ENCODE data around the gene SAMD10. TPM values are rescaled to one million over a fixed set of nuclear protein-coding genes. Genes with fewer than 3 reads are reported as not detected.

SAMD10 gene
- total RNA-seq, 4 donors from 2014 or later: 5.1 to 15.9 (median 6.8) TPM

- H3K4me3 ChIP-seq: no peak overlapping the region
- H3K27ac ChIP-seq: peak overlapping the region in 3 of 4 donors; percentile 7 to 96 (median 90)
- peaks cover 31 to 76% (median 40%) of the 10 kb centered on the region in 3 donors for H3K4me1 ChIP-seq
- peaks cover 29 to 67% (median 43%) of the 10 kb centered on the region in 3 donors for H3K36me3 ChIP-seq
- no peak for TF ChIP-seq CTCF (IDR thresholded peaks at IDR 0.05)
- no peak for TF ChIP-seq POLR2A (IDR thresholded peaks at IDR 0.05)
- H3K27me3 ChIP-seq: no peaks in the 10 kb centered on the region
- intact Hi-C loops (cut with DNase I): no loop called here
- no peak for DNase-seq
- H3K9me3 ChIP-seq: no peaks in the 10 kb centered on the region
- 83 to 93% methylated on average over 4 to 6 of the region's 35 CpGs for WGBS, 2 donors
These were observed 35.1 kb downstream of the SAMD10 start for GRCh38 chr20:63944078-63944941.

- no peaks in the 10 kb centered on the region for H3K9me3 ChIP-seq
- DNase-seq: no peak
- TF ChIP-seq POLR2A (IDR thresholded peaks at IDR 0.05) (no peak), CTCF (IDR thresholded peaks at IDR 0.05) (no peak)
- peaks cover 25 to 76% (median 34%) of the 10 kb centered on the region in 3 donors for H3K4me1 ChIP-seq
- intact Hi-C loops (cut with DNase I): no loop called here
- no peaks in the 10 kb centered on the region for H3K27me3 ChIP-seq
- H3K36me3 ChIP-seq: peaks cover 29 to 73% (median 44%) of the 10 kb centered on the region in 3 donors
- peak overlapping the region; percentile 90 to 96 (median 92) for H3K27ac ChIP-seq
- H3K4me3 ChIP-seq: no peak overlapping the region
- WGBS, 2 donors: 93% methylated on average over 3 of the region's 3 CpGs; no CpG with 5 or more reads in 1 of the 2 donors
These were observed 35.7 kb downstream of the SAMD10 start for GRCh38 chr20:63943808-63944077.

GRCh38 chr20:63942969-63943807 lies 36.3 kb downstream of the SAMD10 start:
- intact Hi-C loops (cut with DNase I): no loop called here
- no peaks in the 10 kb centered on the region for H3K27me3 ChIP-seq
- H3K27ac ChIP-seq: peak overlapping the region; percentile 90 to 96 (median 92)
- peaks cover 34 to 79% (median 44%) of the 10 kb centered on the region in 3 donors for H3K36me3 ChIP-seq
- no peak for DNase-seq
- H3K4me3 ChIP-seq: no peak overlapping the region
- H3K4me1 ChIP-seq: peaks cover 21 to 72% (median 28%) of the 10 kb centered on the region in 3 donors
- 33 to 42% methylated on average over 1 to 4 of the region's 19 CpGs for WGBS, 2 donors
- no peaks in the 10 kb centered on the region for H3K9me3 ChIP-seq
- no peak for TF ChIP-seq POLR2A (IDR thresholded peaks at IDR 0.05)
- TF ChIP-seq CTCF (IDR thresholded peaks at IDR 0.05): no peak

- Histone ChIP-seq H3K27me3 (no peaks in the 10 kb centered on the region), H3K4me1 (peaks cover 13 to 65% (median 21%) of the 10 kb centered on the region in 3 donors), H3K36me3 (peaks cover 36 to 87% (median 44%) of the 10 kb centered on the region in 3 donors), H3K4me3 (peak overlapping the region in 1 of 4 donors; percentile 30), H3K27ac (peak overlapping the region; percentile 90 to 96 (median 92)), H3K9me3 (no peaks in the 10 kb centered on the region)
- DNase-seq: no peak
- WGBS, 2 donors: 15 to 17% methylated on average over 23 to 29 of the region's 30 CpGs
- no peak for TF ChIP-seq CTCF (IDR thresholded peaks at IDR 0.05)
- peak in 1 of 4 donors; percentile 13 for TF ChIP-seq POLR2A (IDR thresholded peaks at IDR 0.05)
- intact Hi-C loops (cut with DNase I): no loop called here
These were observed 37.0 kb downstream of the SAMD10 start for GRCh38 chr20:63942250-63942951.

All from esophagus squamous epithelium (tissue), 5 donors.